ENCODE results near the gene CSPG4.
A peak's percentile ranks its signal among the peaks of the same experiment; 100 is the strongest.
"Not testable (repeated sequence)": the region's sequence is repeated elsewhere in the genome, so short reads cannot be mapped to it uniquely, and the experiment has no call there.

Gene CSPG4

GRCh38 chr15:75640483-75641178, 72.0 kb downstream of the CSPG4 start:
- peak; percentile 36 for TF ChIP-seq CTCF (IDR thresholded peaks at IDR 0.05; ENCODE audit: low read depth, low read length, missing control alignments)
- no peak for DNase-seq (ENCODE audit: low read depth)
- peak overlapping the region; percentile 73 for H3K4me3 ChIP-seq (ENCODE audit: low read depth, low read length)

- no peak for TF ChIP-seq CTCF (IDR thresholded peaks at IDR 0.05; ENCODE audit: low read depth, low read length, missing control alignments)
- peak; percentile 94 for DNase-seq (ENCODE audit: low read depth)
- H3K4me3 ChIP-seq (ENCODE audit: low read depth, low read length) = peak within 1 kb of the TSS; percentile 73
Observed at GRCh38 chr15:75639709-75640482, 72.8 kb downstream of the CSPG4 start, which contains the start of gene IMP3. IMP3 (minus strand) TSS chr15:75640224; CDS start chr15:75640168, 56 bp downstream.

- H3K4me3 ChIP-seq (ENCODE audit: low read depth, low read length) = peak overlapping the region; percentile 73
- DNase-seq (ENCODE audit: low read depth) = no peak
- no peak for TF ChIP-seq CTCF (IDR thresholded peaks at IDR 0.05; ENCODE audit: low read depth, low read length, missing control alignments)
Observed at GRCh38 chr15:75639191-75639708, 73.4 kb downstream of the CSPG4 start.

- H3K4me3 ChIP-seq (ENCODE audit: low read depth, low read length) = peak overlapping the region; percentile 73; the same call in 1 of the 2 replicates
- no peak for TF ChIP-seq CTCF (IDR thresholded peaks at IDR 0.05; ENCODE audit: low read depth, low read length, missing control alignments)
- no peak for DNase-seq (ENCODE audit: low read depth)
Observed at GRCh38 chr15:75637245-75638009, 75.2 kb downstream of the CSPG4 start.

GRCh38 chr15:75636026-75636425, 76.6 kb downstream of the CSPG4 start:
- DNase-seq (ENCODE audit: low read depth) = no peak
- no peak for TF ChIP-seq CTCF (IDR thresholded peaks at IDR 0.05; ENCODE audit: low read depth, low read length, missing control alignments)
- H3K4me3 ChIP-seq (ENCODE audit: low read depth, low read length) = no peak overlapping the region

- DNase-seq (ENCODE audit: low read depth); H3K4me3 ChIP-seq (ENCODE audit: low read depth, low read length): not testable (repeated sequence)
Observed at GRCh38 chr15:75633922-75634321, 78.7 kb downstream of the CSPG4 start.

GRCh38 chr15:75631935-75632334, 80.7 kb downstream of the CSPG4 start:
- no peak for TF ChIP-seq CTCF (IDR thresholded peaks at IDR 0.05; ENCODE audit: low read depth, low read length, missing control alignments)
- DNase-seq (ENCODE audit: low read depth) = no peak
- no peak overlapping the region for H3K4me3 ChIP-seq (ENCODE audit: low read depth, low read length)

All from GM12864 (cell line).